H1 (cell line): ENCODE measurements around the gene MBTPS2. TPM values are rescaled to one million over a fixed set of nuclear protein-coding genes. Genes with fewer than 3 reads are reported as not detected.

ENCODE experiments used
- CTCF ChIA-PET: fragments of 300-600 bp; sonication (Branson Sonifier 250); formaldehyde crosslinking; loops from one replicate; lab custom pipeline; 2021; ENCODE audit not compliant: partially characterized antibody; lab: Charles Lee
- POLR2A ChIA-PET: fragments of 300-600 bp; sonication (Branson Sonifier 250); formaldehyde crosslinking; loops from one replicate; lab custom pipeline; 2021; ENCODE audit warnings: inconsistent platforms; ENCODE audit not compliant: partially characterized antibody; lab: Charles Lee
- DNase-seq, 2 experiments: peaks; one replicate each; pipeline versions ENCODE4 v3.0.0 to v3.0.0-alpha.2; 2010 to 2022; ENCODE audit warnings: low spot score in 2 of 2, low read depth in 1 of 2, mixed read lengths in 1 of 2
- FAIRE-seq: peaks from 2 replicates; lab custom pipeline; 2011; peaks lifted over from hg19 to GRCh38; lab: Jason Lieb, UNC
- H2AFZ ChIP-seq: 2 replicates; pipeline ENCODE4 v1.8.1; 2012; ENCODE audit warnings: low read length, inconsistent platforms
- H2AK5ac ChIP-seq: 2 replicates; pipeline ENCODE4 v1.6.1; 2013; ENCODE audit warnings: low read depth, low read length
- H2BK120ac ChIP-seq: replicated peaks from 2 replicates; pipeline ENCODE3; 2013; ENCODE audit warnings: low read depth, low read length, inconsistent platforms
- H2BK12ac ChIP-seq: 2 replicates; pipeline ENCODE4 v1.6.1; 2013; ENCODE audit warnings: low read depth, low read length
- H2BK15ac ChIP-seq: 2 replicates; pipeline ENCODE4 v1.6.1; 2013; ENCODE audit warnings: low read length
- H2BK20ac ChIP-seq: 2 replicates; pipeline ENCODE4 v1.6.1; 2013; ENCODE audit warnings: low read length
- H2BK5ac ChIP-seq: 2 replicates; pipeline ENCODE4 v1.6.1; 2013; ENCODE audit warnings: low read depth, low read length
- H3K14ac ChIP-seq: 2 replicates; pipeline ENCODE4 v1.6.1; 2013; ENCODE audit warnings: inconsistent platforms; ENCODE audit not compliant: insufficient read length
- H3K18ac ChIP-seq: 2 replicates; pipeline ENCODE4 v1.6.1; 2013; ENCODE audit warnings: low read length; ENCODE audit errors: extremely low read depth
- H3K23ac ChIP-seq: 2 replicates; pipeline ENCODE4 v1.6.1; 2013; ENCODE audit warnings: inconsistent platforms; ENCODE audit not compliant: insufficient read length
- H3K23me2 ChIP-seq: 2 replicates; pipeline ENCODE4 v1.6.1; 2013; ENCODE audit warnings: low read depth, low read length
- H3K27ac ChIP-seq: 2 replicates; pipeline ENCODE4 v1.6.1; 2011; ENCODE audit warnings: low read depth, low read length, inconsistent platforms
- H3K27me3 ChIP-seq, 4 experiments: replicated peaks in 1 of 4; 1 replicate in 1 of 4; 2 replicates in 3 of 4; pipeline versions ENCODE4 v1.6.1 to v1.8.1; 2011 to 2013; ENCODE audit warnings: low read length in 3 of 4, mild to moderate bottlenecking in 3 of 4, inconsistent platforms in 2 of 4, mixed read lengths in 2 of 4, moderate library complexity in 1 of 4; ENCODE audit not compliant: control insufficient read depth in 3 of 4, insufficient read depth in 3 of 4; ENCODE audit errors: extremely low read depth in 1 of 4
- H3K36me3 ChIP-seq, 4 experiments: 2 replicates each; pipeline versions ENCODE4 v1.6.1 to v1.8.1; 2011 to 2013; ENCODE audit warnings: mild to moderate bottlenecking in 4 of 4, low read length in 3 of 4, moderate library complexity in 2 of 4, control low read depth in 1 of 4, inconsistent platforms in 1 of 4; ENCODE audit not compliant: insufficient read depth in 4 of 4, control insufficient read depth in 2 of 4
- H3K4ac ChIP-seq: replicated peaks from 2 replicates; pipeline ENCODE3; 2013; ENCODE audit warnings: low read length, low read depth, mixed read lengths, inconsistent platforms; ENCODE audit not compliant: insufficient read length
- H3K4me1 ChIP-seq, 4 experiments: replicated peaks in 1 of 4; 1 replicate in 1 of 4; 2 replicates in 3 of 4; pipeline versions ENCODE4 v1.6.1 to v1.8.1; 2011 to 2013; ENCODE audit warnings: low read length in 3 of 4, inconsistent platforms in 2 of 4, mixed read lengths in 1 of 4; ENCODE audit not compliant: insufficient read depth in 4 of 4, control insufficient read depth in 3 of 4
- H3K4me2 ChIP-seq, 2 experiments: 2 replicates each; pipeline versions ENCODE4 v1.6.1 to v1.8.1; 2011 to 2013; ENCODE audit warnings: low read depth in 2 of 2, low read length in 2 of 2, control low read depth in 1 of 2, inconsistent platforms in 1 of 2, mild to moderate bottlenecking in 1 of 2; ENCODE audit not compliant: insufficient read depth in 1 of 2
- H3K4me3 ChIP-seq, 4 experiments: fragments of 200-600, 300-600 bp in 1 of 4; sonication (generic), shearing (Covaris generic), sonication (Bioruptor Twin) in 1 of 4; 2 replicates each; pipeline versions ENCODE4 v1.5.1 to v1.8.1; 2011 to 2016; ENCODE audit warnings: low read length in 4 of 4, low read depth in 3 of 4, control low read depth in 2 of 4, inconsistent platforms in 2 of 4, mild to moderate bottlenecking in 2 of 4, mixed read lengths in 1 of 4, moderate library complexity in 1 of 4; ENCODE audit not compliant: insufficient read depth in 2 of 4; ENCODE audit errors: extremely low read depth in 1 of 4
- H3K56ac ChIP-seq: replicated peaks from 2 replicates; pipeline ENCODE3; 2013; ENCODE audit warnings: low read depth, mild to moderate bottlenecking, mixed read lengths, low read length, inconsistent platforms; ENCODE audit not compliant: insufficient read length
- H3K79me1 ChIP-seq: 2 replicates; pipeline ENCODE4 v1.6.1; 2013; ENCODE audit warnings: low read depth, low read length, control low read depth
- H3K79me2 ChIP-seq, 2 experiments: 2 replicates each; pipeline versions ENCODE4 v1.6.1 to v1.8.1; 2012 to 2013; ENCODE audit warnings: low read length in 2 of 2, mild to moderate bottlenecking in 2 of 2, inconsistent platforms in 1 of 2; ENCODE audit not compliant: insufficient read depth in 2 of 2, control insufficient read depth in 1 of 2
- H3K9ac ChIP-seq, 4 experiments: replicated peaks in 1 of 4; 1 replicate in 1 of 4; 2 replicates in 3 of 4; pipeline versions ENCODE4 v1.6.1 to v1.8.1; 2011 to 2013; ENCODE audit warnings: low read depth in 3 of 4, low read length in 3 of 4, control low read depth in 2 of 4, mild to moderate bottlenecking in 2 of 4, moderate library complexity in 2 of 4, inconsistent platforms in 1 of 4; ENCODE audit errors: extremely low read depth in 1 of 4
- H3K9me3 ChIP-seq, 2 experiments: 2 replicates each; pipeline versions ENCODE4 v1.6.1 to v1.8.1; 2012 to 2013; ENCODE audit warnings: mild to moderate bottlenecking in 2 of 2, moderate library complexity in 2 of 2, control low read depth in 1 of 2, inconsistent platforms in 1 of 2, low read depth in 1 of 2, low read length in 1 of 2, mixed read lengths in 1 of 2; ENCODE audit not compliant: insufficient read depth in 2 of 2
- H4K20me1 ChIP-seq, 2 experiments: replicated peaks in 1 of 2; 2 replicates each; pipeline versions ENCODE3 to v1.8.1; 2011 to 2013; ENCODE audit warnings: inconsistent platforms in 2 of 2, low read length in 2 of 2, mild to moderate bottlenecking in 1 of 2; ENCODE audit not compliant: insufficient read depth in 2 of 2, control insufficient read depth in 1 of 2
- H4K5ac ChIP-seq: 2 replicates; pipeline ENCODE4 v1.6.1; 2013; ENCODE audit warnings: low read length, low read depth, mixed read lengths, inconsistent platforms; ENCODE audit not compliant: insufficient read length
- H4K8ac ChIP-seq: 2 replicates; pipeline ENCODE4 v1.8.0; 2013; ENCODE audit warnings: mild to moderate bottlenecking, moderate library complexity, low read length, inconsistent platforms; ENCODE audit not compliant: insufficient read depth; ENCODE audit errors: extremely low read depth
- H4K91ac ChIP-seq: replicated peaks from 2 replicates; pipeline ENCODE3; 2013; ENCODE audit warnings: low read length, mixed read lengths, inconsistent platforms; ENCODE audit not compliant: insufficient read length
- BACH1 ChIP-seq: IDR thresholded peaks from 2 replicates; pipeline ENCODE4 v1.6.1; 2012; ENCODE audit warnings: low read length, improper control_type of control experiment
- CHD1 ChIP-seq: IDR thresholded peaks from 2 replicates; pipeline ENCODE4 v1.6.1; 2012; ENCODE audit warnings: low read depth, low read length, improper control_type of control experiment
- CTBP2 ChIP-seq: IDR thresholded peaks from 2 replicates; pipeline ENCODE4 v1.7.0; 2011; ENCODE audit warnings: borderline replicate concordance, mild to moderate bottlenecking, moderate library complexity, mixed read lengths, low read length; ENCODE audit not compliant: insufficient read depth, insufficient read length
- RFX5 ChIP-seq: IDR thresholded peaks from 2 replicates; pipeline ENCODE4 v1.6.1; 2011; ENCODE audit warnings: low read depth, low read length, improper control_type of control experiment, borderline replicate concordance
- WGBS, 2 experiments: shearing (Covaris generic) in 1 of 2; methylation state at CpG; one replicate each; pipeline versions ENCODE4 v1.1.6 to v1.1.7; 2013 to 2015; ENCODE audit warnings: low lambda C conversion rate in 2 of 2, mixed read lengths in 2 of 2, inconsistent platforms in 1 of 2, low coverage in 1 of 2, missing lambda C conversion rate in 1 of 2; ENCODE audit not compliant: insufficient replicate concordance in 2 of 2, insufficient coverage in 1 of 2, insufficient read length in 1 of 2; ENCODE audit errors: extremely low coverage in 1 of 2, missing lambda C conversion rate in 1 of 2; 5-methylcytosine and 5-hydroxymethylcytosine counted together
- polyA plus RNA-seq, 7 experiments: library from polyadenylated mRNA; depleted of rRNA in 3 of 7; stranded (reverse) in 5 of 7; unstranded in 2 of 7; fragments of >200 nt in 5 of 7; fragments of 200-250 nt in 2 of 7; gene quantifications; 1 replicate in 5 of 7; 2 replicates in 1 of 7; 4 replicates in 1 of 7; pipeline versions ENCODE4 v1.2.1 to v1.2.3, GENCODE V29; 2011 to 2013; ENCODE audit warnings: missing spikeins in 2 of 7, mixed read lengths in 2 of 7
- total RNA-seq: library from RNA; stranded (reverse); fragmentation: NEBNext Ultra II Directional; extraction: Animal tissue kit (Norgen Biotek cat#: 25700); gene quantifications from 2 replicates; pipeline ENCODE4 v1.2.1, GENCODE V29; 2021

Gene MBTPS2
- total and polyA plus RNA-seq, 2 of the 8 experiments (the other 6 are each of a cell fraction or from before 2014, with no cell fraction given) = 4.3 to 7.4 TPM

- Histone ChIP-seq H3K9me3 (no peaks in the 10 kb centered on the region), H2BK20ac (no peak overlapping the region), H3K79me1 (no peaks in the 10 kb centered on the region), H3K14ac (no peak overlapping the region), H2AK5ac (no peak overlapping the region), H2BK5ac (no peak overlapping the region), H3K23ac (no peak overlapping the region), H3K18ac (no peak overlapping the region), H4K20me1 (no peaks in the 10 kb centered on the region), H4K5ac (no peak overlapping the region), H2AFZ (no peak overlapping the region), H3K56ac (no peak overlapping the region), H3K4me1 (no peaks in the 10 kb centered on the region), H3K27me3 (no peaks in the 10 kb centered on the region), H2BK12ac (no peak overlapping the region), H4K8ac (no peak overlapping the region), H2BK120ac (no peak overlapping the region), H4K91ac (no peak overlapping the region), H3K9ac (no peak overlapping the region), H3K36me3 (peaks cover 0 to 10% (median 0%) of the 10 kb centered on the region in 4 experiments; a peak in 2 of 8 replicates), H2BK15ac (no peak overlapping the region), H3K23me2 (no peaks in the 10 kb centered on the region), H3K79me2 (no peaks in the 10 kb centered on the region), H3K4me2 (no peak overlapping the region), H3K4ac (no peak overlapping the region), H3K4me3 (no peak overlapping the region), H3K27ac (no peak overlapping the region)
- FAIRE-seq = no peak
- ChIA-PET POLR2A (no interaction called here), CTCF (no interaction called here)
- DNase-seq = no peak
- WGBS, 2 experiments = 88% methylated on average over 1 of the region's 1 CpG; no CpG with 5 or more reads in 1 of the 2 experiments
- TF ChIP-seq CHD1 (no peak), RFX5 (no peak), BACH1 (no peak), CTBP2 (no peak)
Measured at GRCh38 chrX:21847342-21847741, 7.9 kb downstream of the MBTPS2 start.
